Muscle of arm (tissue), 12 donors: ENCODE results near the gene PSMB9. TPM values are rescaled to one million over a fixed set of nuclear protein-coding genes. Genes with fewer than 3 reads are reported as not detected.

Experiments used
- DNase-seq: peaks from one replicate; pipeline ENCODE4 v3.0.0-alpha.2; 2013
- polyA plus RNA-seq, 12 donors: library from polyadenylated mRNA; unstranded; fragments of 120-200 nt; gene quantifications; one replicate each; pipeline ENCODE4 v1.2.1, GENCODE V29; 2013; ENCODE audit not compliant: insufficient read length in 12 of 12

PSMB9 gene
- polyA plus RNA-seq, 12 donors = 2.5 to 27.2 (median 4.4) TPM; not detected in 1

GRCh38 chr6:32894085-32895005 lies 40.4 kb downstream of the PSMB9 start:
- DNase-seq = peak; percentile 97

- no peak for DNase-seq
Observed at GRCh38 chr6:32895006-32895345, 41.0 kb downstream of the PSMB9 start.

GRCh38 chr6:32903952-32904351 lies 50.0 kb downstream of the PSMB9 start:
- no peak for DNase-seq

GRCh38 chr6:32905078-32905477 lies 51.1 kb downstream of the PSMB9 start:
- DNase-seq = no peak

- DNase-seq = no peak
Observed at GRCh38 chr6:32906539-32906938, 52.5 kb downstream of the PSMB9 start.

- DNase-seq = no peak
Observed at GRCh38 chr6:32908897-32909296, 54.9 kb downstream of the PSMB9 start.

Other genes starting within 250 kb of the PSMB9 start
- gene HLA-DQA1, start 216.8 kb upstream of the PSMB9 start, polyA plus RNA-seq = 10 to 100 TPM in 1 of 12 donors, 1 to 10 TPM in 7, under 1 TPM in 2, not detected in 2; 0.62 to 13.8 (median 2.9) TPM
- gene HLA-DQB1, start 187.5 kb upstream of the PSMB9 start, polyA plus RNA-seq = 10 to 100 TPM in 1 of 12 donors, 1 to 10 TPM in 10, not detected in 1; 1.4 to 16.0 (median 3.7) TPM
- gene HLA-DQA2, start 112.8 kb upstream of the PSMB9 start, polyA plus RNA-seq = 1 to 10 TPM in 2 of 12 donors, under 1 TPM in 6, not detected in 4; 0.25 to 2.7 (median 0.57) TPM
- gene HLA-DQB2, start 90.7 kb upstream of the PSMB9 start, polyA plus RNA-seq = 1 to 10 TPM in 2 of 12 donors, under 1 TPM in 4, not detected in 6; 0.23 to 2.3 (median 0.56) TPM
- 1 to 10 TPM in 1 of 12 donors, under 1 TPM in 4, not detected in 7; 0.19 to 1.3 (median 0.25) TPM for gene HLA-DOB, start 37.2 kb upstream of the PSMB9 start, polyA plus RNA-seq
- gene TAP2, start 15.5 kb upstream of the PSMB9 start, polyA plus RNA-seq = 10 to 100 TPM in 1 of 12 donors, 1 to 10 TPM in 10, not detected in 1; 3.7 to 13.7 (median 5.8) TPM
- gene PSMB8, start 10.1 kb upstream of the PSMB9 start, polyA plus RNA-seq = 10 to 100 TPM in 11 of 12 donors, not detected in 1; 11.2 to 17.3 (median 12.8) TPM
- 10 to 100 TPM in 4 of 12 donors, 1 to 10 TPM in 7, not detected in 1; 6.5 to 13.6 (median 9.1) TPM for gene TAP1, start 488 bp upstream of the PSMB9 start, polyA plus RNA-seq
- 10 to 100 TPM in 1 of 12 donors, 1 to 10 TPM in 10, not detected in 1; 3.0 to 15.7 (median 3.8) TPM for gene HLA-DMB, start 86.8 kb downstream of the PSMB9 start, polyA plus RNA-seq
- 10 to 100 TPM in 2 of 12 donors, 1 to 10 TPM in 8, not detected in 2; 2.7 to 28.3 (median 5.0) TPM for gene HLA-DMA, start 98.9 kb downstream of the PSMB9 start, polyA plus RNA-seq
- 100 to 1,000 TPM; 144 to 876 (median 162) TPM for gene BRD2, start 114.4 kb downstream of the PSMB9 start, polyA plus RNA-seq
- 1 to 10 TPM in 6 of 12 donors, under 1 TPM in 5, not detected in 1; 0.41 to 8.0 (median 1.6) TPM for gene HLA-DOA, start 155.4 kb downstream of the PSMB9 start, polyA plus RNA-seq
- gene HLA-DPA1, start 219.5 kb downstream of the PSMB9 start, polyA plus RNA-seq = 10 to 100 TPM in 9 of 12 donors, 1 to 10 TPM in 2, not detected in 1; 7.6 to 44.7 (median 13.9) TPM
- 10 to 100 TPM in 2 of 12 donors, 1 to 10 TPM in 9, not detected in 1; 2.9 to 29.8 (median 9.0) TPM for gene HLA-DPB1, start 221.8 kb downstream of the PSMB9 start, polyA plus RNA-seq